ENCODE measurements around the gene LY86. TPM values are rescaled to one million over a fixed set of nuclear protein-coding genes. Genes with fewer than 3 reads are reported as not detected.

LY86 gene
- total and polyA plus RNA-seq, 2 donors (not counting 3 experiments of a cell fraction or from before 2014, with no cell fraction given) = not detected

- Histone ChIP-seq H4K20me1 (replicated peaks; ENCODE audit: control insufficient read depth, extremely low read depth, insufficient read depth, low read length) (no peaks in the 10 kb centered on the region), H3K27me3 (ENCODE audit: control insufficient read depth in 2 of 2, insufficient read depth in 2 of 2, low read length in 2 of 2) (no peaks in the 10 kb centered on the region), H3K4me3 (replicated peaks in 1 of 3; ENCODE audit: insufficient read depth in 1 of 3, low read depth in 1 of 3, low read length in 3 of 3) (no peak overlapping the region), H2AFZ (ENCODE audit: low read depth, low read length) (no peak overlapping the region), H3K79me2 (ENCODE audit: control insufficient read depth, insufficient read depth, low read length) (no peaks in the 10 kb centered on the region), H3K27ac (ENCODE audit: insufficient read depth, low read depth, low read length) (no peak overlapping the region), H3K4me1 (ENCODE audit: control insufficient read depth, extremely low read depth, insufficient read depth, low read length) (no peaks in the 10 kb centered on the region), H3K4me2 (ENCODE audit: insufficient read depth, low read length) (no peak overlapping the region), H3K9ac (replicated peaks; ENCODE audit: extremely low read depth, insufficient read depth, low read length) (no peak overlapping the region), H3K36me3 (ENCODE audit: control insufficient read depth in 2 of 2, extremely low read depth in 1 of 2, insufficient read depth in 2 of 2, low read length in 2 of 2) (no peaks in the 10 kb centered on the region), H3K9me3 (replicated peaks; ENCODE audit: control insufficient read depth, insufficient read depth, low read length) (no peaks in the 10 kb centered on the region), H3K9me1 (replicated peaks; ENCODE audit: control insufficient read depth, extremely low read depth, insufficient read depth, low read length) (no peaks in the 10 kb centered on the region)
- ChIA-PET POLR2A (no interaction called here), CTCF (no interaction called here)
- FAIRE-seq (no peak), DNase-seq (ENCODE audit: low read depth, low spot score) (no peak)
- TF ChIP-seq POLR2AphosphoS5 (IDR thresholded peaks at IDR 0.05; ENCODE audit: insufficient read depth, low read depth, low read length) (no peak), FOS (IDR thresholded peaks at IDR 0.05; ENCODE audit: borderline replicate concordance, insufficient read depth, low read length) (no peak), JUN (IDR thresholded peaks at IDR 0.05; ENCODE audit: borderline replicate concordance, insufficient read depth, insufficient read length, low read depth) (no peak), EZH2 (IDR thresholded peaks at IDR 0.05; ENCODE audit: borderline replicate concordance, low read depth, low read length, severe bottlenecking) (no peak), MYC (IDR thresholded peaks at IDR 0.05; ENCODE audit: low read depth, low read length) (no peak), CTCF (IDR thresholded peaks at IDR 0.05; ENCODE audit: extremely low read depth in 1 of 2, insufficient read depth in 1 of 2, low read depth in 1 of 2, low read length in 2 of 2) (no peak), GATA2 (IDR thresholded peaks at IDR 0.05; ENCODE audit: insufficient read depth, insufficient read length, low read depth, low read length) (no peak), MAX (IDR thresholded peaks at IDR 0.05; ENCODE audit: insufficient read depth, insufficient read length) (no peak), POLR2A (IDR thresholded peaks at IDR 0.05; ENCODE audit: low read depth, low read length) (no peak)
- intact Hi-C loops (cut with micrococcal nuclease) = no loop called here
- no TSS peak for BruUV-seq (replicated peaks)
- dilution Hi-C loops (cut with MboI; ENCODE audit: extremely low pct_ligation_motif_present, low sequenced_read_pairs) = no loop called here
These were observed 7.4 kb downstream of the LY86 start for GRCh38 chr6:6595952-6596351.
